Measurements from ENCODE around the gene ALOX5AP.

The ALOX5AP gene

GRCh38 chr13:30800107-30800506 lies 64.8 kb downstream of the ALOX5AP start:
- DNase-seq = no peak

- no peak for DNase-seq
Observed at GRCh38 chr13:30802501-30802900, 67.2 kb downstream of the ALOX5AP start.

DNA sequence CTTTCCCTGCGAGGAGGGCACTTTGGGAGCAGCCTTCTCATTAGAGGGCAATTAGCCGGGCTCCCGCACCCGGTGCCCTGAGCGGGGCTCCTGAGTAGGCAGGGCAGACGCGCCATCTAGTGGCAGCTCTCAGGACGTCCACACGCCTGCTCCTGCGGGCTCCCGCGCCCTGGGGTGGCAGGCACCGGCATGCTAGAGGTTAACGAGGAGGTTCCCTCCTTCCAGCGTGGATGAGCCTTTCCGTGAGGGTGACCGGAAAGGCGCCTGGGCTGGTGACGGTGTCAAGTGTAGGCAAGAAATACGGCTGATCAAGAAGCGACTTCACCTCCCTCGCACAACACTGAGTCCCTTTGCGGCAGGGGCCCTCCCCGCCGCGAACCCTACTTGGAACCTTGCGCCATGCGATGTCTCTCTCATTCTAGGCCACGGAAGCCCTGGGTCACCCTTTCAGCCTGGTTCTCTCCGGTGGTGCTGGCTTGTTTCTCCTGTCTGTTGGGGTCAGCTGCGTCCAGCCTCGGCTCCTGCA lies 67.7 kb downstream of the ALOX5AP start:
- no peak for DNase-seq

DNA sequence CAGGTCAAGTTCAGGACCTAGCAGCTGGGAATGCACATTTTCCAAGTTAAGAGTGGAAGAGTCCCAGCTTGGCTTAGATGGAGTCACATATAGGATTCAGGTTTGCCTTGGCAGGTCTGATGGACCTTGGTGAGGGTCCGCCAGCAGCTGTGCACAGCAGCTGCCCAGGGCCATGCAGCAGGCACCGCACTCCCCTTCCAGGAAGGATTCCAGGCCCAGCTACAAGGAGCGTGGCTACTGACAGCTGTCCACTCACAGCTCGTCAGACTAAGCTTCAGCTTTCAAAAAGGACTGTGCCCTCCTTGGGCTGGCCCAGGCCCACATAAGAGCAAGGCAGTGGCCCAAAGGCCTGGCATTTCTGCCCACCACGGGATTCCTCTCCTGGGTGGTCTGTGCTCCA lies 68.4 kb downstream of the ALOX5AP start:
- DNase-seq = no peak

DNA sequence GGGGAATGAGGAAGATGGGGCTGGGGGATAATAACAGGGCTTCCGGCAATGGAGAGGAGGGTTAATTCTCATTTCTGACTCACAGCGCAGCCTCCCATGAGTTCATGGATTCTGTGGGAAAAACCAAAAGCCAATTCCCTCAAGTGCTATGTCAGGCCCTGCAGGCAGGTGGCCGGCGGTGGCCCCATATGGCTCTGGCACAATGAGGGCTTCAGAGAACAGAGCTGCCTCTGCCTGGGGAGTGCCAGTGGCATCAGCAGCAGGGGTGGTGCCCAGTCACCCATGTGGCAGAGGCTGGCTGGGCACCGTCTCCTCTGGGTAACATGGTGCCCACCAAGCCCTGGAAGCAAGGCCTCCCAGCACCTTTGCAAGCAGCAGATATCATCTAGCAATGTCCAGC lies 69.1 kb downstream of the ALOX5AP start:
- no peak for DNase-seq

DNA sequence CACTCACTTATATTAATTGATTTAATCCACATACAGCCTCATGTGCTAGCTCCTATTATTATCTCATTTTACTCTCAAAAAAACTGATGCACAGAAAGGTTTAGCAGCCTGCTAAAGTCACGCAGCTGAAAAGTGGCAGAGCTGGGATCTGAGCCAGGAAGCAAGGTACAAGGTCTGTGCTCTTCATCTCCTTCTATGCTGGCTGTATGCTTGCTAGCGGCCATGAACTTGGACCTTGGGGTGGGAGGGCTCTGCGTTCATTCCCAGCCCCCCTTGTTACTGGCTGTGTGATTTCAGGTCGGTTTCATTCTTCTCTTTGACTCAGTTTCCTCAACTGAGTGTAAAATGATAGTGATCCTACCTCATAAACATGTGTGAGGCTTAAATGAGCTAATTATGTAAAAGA lies 69.8 kb downstream of the ALOX5AP start:
- DNase-seq = no peak

DNA sequence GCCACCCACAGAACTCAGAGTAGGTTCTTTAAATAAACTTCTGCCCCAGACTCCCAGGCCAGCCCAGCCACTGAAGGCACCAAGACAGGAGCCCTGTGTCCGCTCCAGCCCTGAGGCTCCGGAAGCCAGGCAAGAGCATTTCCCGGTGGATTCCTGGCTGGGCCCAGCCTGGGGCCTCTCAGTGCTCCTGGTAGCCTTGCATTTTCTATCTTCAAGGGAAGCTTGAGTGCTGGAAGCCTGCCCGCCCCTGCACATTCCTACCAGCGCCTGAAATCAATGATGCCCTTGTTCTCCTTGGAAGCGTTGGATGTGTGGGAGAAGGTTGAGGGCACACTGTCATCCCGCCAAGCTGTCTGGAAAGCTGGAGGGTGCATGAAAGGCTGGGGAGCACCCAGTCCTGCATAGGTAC lies 70.3 kb downstream of the ALOX5AP start:
- no peak for DNase-seq

DNA sequence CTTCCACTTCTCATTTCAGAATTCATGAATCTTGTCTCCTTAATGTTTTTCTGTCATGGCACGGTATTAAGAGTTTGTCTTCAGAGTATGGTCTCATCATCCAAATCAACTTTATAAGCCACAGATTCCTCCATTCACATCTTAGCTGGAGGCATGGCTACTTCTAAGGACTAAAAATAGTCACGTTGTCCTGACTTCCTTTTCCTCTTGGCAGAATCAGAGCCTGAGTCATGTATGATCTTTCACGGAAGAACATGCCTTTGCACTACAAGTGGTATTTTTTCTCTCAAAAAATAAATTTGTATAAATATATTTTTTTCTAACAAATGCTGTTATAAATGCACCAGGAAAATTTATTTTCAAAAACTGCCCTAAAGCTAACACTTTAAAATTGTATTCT lies 71.4 kb downstream of the ALOX5AP start:
- DNase-seq = no peak

- DNase-seq = no peak
Observed at GRCh38 chr13:30807392-30807791, 72.0 kb downstream of the ALOX5AP start.

GRCh38 chr13:30808600-30808999 lies 73.3 kb downstream of the ALOX5AP start:
- DNase-seq = no peak

DNA sequence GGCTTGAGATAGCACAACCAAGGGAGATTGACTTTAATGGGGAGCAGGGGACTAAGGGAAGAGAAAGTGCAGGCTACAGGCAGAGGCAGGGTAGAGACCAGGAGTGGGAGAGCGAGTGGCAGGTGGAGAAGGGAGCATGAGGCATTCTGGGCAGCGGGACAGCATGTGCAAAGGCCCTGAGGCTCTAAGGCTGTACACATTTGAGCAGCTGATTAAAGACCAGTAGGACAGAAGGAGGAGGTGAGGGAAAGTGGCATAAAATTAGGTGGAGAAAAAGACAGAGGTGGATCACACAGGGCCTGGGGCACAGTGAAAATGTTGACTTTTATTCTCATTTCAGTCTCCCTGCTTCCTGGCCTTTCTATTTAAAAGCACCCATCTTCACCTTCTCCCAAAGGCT lies 74.4 kb downstream of the ALOX5AP start:
- no peak for DNase-seq

GRCh38 chr13:30810261-30810701 lies 74.9 kb downstream of the ALOX5AP start:
- DNase-seq = no peak

GRCh38 chr13:30810801-30811200 lies 75.5 kb downstream of the ALOX5AP start:
- no peak for DNase-seq
